Epithelial cell of proximal tubule (primary cell): ENCODE results near the gene UBAP2. TPM values are rescaled to one million over a fixed set of nuclear protein-coding genes. Genes with fewer than 3 reads are reported as not detected.
"Not testable (repeated sequence)": the region's sequence is repeated elsewhere in the genome, so short reads cannot be mapped to it uniquely, and the experiment has no call there.

Experiments
- DNase-seq: peaks from one replicate; pipeline ENCODE4 v3.0.0-alpha.2; 2011; ENCODE audit warnings: low read depth
- H3K4me3 ChIP-seq: 2 replicates; pipeline ENCODE4 v1.5.1; 2011; ENCODE audit warnings: low read depth, mild to moderate bottlenecking, low read length
- total RNA-seq: library from RNA; depleted of rRNA; stranded (reverse); fragments of >200 nt; gene quantifications from 2 replicates; pipeline ENCODE4 v1.2.3, GENCODE V29; 2015
- TF ChIP-seq, protein P1 (sequence below): conservative IDR thresholded peaks from 2 replicates; pipeline ENCODE4 v1.5.1; 2012; ENCODE audit warnings: low read depth, mild to moderate bottlenecking, low read length

The UBAP2 gene
- total RNA-seq, 1 donor from 2014 or later, result 19.1 TPM

DNA sequence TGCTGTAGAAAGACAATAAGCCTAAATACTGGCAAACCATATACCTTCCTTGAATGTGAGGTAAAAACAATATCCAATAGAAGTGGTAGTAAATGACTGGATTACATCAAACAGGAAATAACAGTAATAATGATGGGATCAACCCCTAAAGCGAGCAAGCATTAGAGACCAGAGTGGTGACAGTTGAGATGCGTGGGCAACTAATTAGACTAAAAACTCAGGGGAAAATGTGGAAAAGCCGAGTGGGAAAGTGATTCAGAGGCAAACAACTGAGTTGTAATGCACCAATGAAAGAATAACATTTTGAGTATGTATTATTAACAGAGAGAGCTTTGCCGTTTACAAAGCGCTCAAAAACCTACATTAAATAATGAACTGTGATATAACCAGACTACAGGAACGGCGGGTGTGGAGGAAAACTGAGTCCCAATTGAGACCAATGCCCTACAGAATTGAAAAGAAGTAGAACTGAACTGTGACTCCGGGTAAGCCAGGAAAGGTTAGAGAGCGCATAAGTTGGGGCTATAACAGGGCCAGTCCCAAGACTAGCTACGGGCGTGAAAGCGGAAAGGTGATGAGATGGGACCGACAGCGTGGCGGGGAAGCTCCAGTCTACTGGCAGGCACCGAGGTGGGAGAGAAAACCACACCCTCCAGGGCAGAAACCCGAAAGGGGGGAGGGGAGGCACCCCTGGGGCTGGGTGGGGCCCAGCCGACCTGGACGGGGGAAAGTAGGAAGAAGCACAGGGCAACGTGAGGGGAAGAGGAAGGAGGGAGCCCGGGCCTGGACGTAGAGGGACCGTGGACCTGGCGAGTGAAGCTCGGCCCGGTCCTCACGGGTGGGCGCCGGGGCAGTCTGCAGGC lies 592 bp downstream of the UBAP2 start:
- H3K4me3 ChIP-seq, result peak overlapping the region; percentile 98
- TF ChIP-seq, protein P1, sequence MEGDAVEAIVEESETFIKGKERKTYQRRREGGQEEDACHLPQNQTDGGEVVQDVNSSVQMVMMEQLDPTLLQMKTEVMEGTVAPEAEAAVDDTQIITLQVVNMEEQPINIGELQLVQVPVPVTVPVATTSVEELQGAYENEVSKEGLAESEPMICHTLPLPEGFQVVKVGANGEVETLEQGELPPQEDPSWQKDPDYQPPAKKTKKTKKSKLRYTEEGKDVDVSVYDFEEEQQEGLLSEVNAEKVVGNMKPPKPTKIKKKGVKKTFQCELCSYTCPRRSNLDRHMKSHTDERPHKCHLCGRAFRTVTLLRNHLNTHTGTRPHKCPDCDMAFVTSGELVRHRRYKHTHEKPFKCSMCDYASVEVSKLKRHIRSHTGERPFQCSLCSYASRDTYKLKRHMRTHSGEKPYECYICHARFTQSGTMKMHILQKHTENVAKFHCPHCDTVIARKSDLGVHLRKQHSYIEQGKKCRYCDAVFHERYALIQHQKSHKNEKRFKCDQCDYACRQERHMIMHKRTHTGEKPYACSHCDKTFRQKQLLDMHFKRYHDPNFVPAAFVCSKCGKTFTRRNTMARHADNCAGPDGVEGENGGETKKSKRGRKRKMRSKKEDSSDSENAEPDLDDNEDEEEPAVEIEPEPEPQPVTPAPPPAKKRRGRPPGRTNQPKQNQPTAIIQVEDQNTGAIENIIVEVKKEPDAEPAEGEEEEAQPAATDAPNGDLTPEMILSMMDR, result no peak
- DNase-seq, result no peak

DNA sequence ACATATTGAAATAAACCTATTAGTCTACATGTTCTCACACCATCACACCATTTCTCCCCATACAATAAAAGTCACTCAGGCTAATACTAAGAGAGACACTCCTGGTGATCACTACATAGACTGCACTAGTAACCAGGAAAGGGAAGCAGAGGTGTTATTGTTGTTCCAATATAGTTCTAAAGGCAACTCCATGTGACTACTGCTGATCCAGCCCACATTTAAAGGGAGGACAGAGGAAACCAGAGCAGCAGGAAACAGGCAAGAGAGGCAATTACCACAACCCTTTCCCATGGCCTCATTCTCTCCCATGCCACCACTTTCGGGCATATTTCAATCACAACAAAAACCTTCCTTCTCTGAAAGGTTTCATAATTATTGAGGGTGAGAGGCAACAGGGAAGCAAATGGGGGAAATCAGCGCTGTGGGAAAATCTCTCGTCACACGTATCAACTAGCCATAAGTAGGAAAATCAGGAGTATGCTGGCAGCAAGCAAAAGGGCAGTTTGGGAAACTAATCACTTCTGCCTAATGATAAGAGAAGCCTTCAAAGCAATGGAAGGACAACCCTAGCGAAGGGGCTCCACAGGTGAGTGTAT lies 1.8 kb downstream of the UBAP2 start:
- peak overlapping the region; percentile 98 for H3K4me3 ChIP-seq
- no peak for DNase-seq
- TF ChIP-seq, protein P1, result no peak

GRCh38 chr9:34045903-34046302 lies 2.8 kb downstream of the UBAP2 start:
- H3K4me3 ChIP-seq, result no peak overlapping the region
- DNase-seq, result no peak
- TF ChIP-seq, protein P1, result no peak

GRCh38 chr9:34042074-34042473 lies 6.6 kb downstream of the UBAP2 start:
- not testable (repeated sequence) for DNase-seq, H3K4me3 ChIP-seq

- H3K4me3 ChIP-seq, DNase-seq: not testable (repeated sequence)
Measured at GRCh38 chr9:34038851-34039250, 9.8 kb downstream of the UBAP2 start.

DNA sequence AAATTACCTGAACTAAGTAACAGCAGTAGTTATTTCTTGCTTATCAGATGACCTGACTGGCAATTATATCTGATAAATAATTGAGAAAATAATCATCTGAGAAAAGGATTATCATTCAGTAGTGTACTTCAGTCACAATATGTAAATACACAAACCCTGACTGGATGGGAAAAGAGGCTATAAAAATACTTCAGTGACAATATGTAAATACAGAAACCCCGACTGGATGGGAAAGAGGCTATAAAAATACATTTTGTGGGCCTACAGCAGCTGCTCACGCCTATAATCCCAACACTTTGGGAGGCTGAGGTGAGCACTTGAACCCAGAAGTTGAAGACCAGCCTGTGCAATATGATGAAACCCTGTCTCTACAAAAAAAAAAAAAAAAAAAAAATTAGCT lies 11.1 kb downstream of the UBAP2 start:
- no peak overlapping the region for H3K4me3 ChIP-seq
- TF ChIP-seq, protein P1, result no peak

GRCh38 chr9:34036625-34037024 lies 12.1 kb downstream of the UBAP2 start:
- TF ChIP-seq, protein P1, result no peak
- H3K4me3 ChIP-seq, result no peak overlapping the region

More for the DNA sequence above, 11.1 kb downstream of the UBAP2 start:
- DNase-seq, result no peak

DNA sequence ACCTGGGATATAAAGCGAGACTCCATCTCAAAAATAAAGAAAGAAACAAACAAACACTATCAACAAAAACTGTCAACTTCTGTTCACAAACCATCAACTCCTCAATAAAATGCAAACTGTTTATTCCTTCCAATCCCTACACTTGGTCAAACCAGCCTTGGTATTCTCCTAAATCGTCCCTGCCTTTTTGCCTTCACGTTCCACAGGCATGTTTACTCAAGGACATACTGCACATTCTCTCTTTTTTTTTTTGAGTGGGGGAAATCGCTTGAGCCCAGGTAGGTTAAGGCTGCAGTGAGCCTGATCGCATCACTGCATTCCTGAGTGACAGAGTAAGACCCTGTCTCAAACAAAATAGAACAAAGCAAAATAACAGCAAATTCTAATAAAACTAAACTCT lies 13.0 kb downstream of the UBAP2 start:
- TF ChIP-seq, protein P1, result no peak
- no peak overlapping the region for H3K4me3 ChIP-seq
- DNase-seq, result no peak

More at GRCh38 chr9:34036625-34037024, 12.1 kb downstream of the UBAP2 start:
- DNase-seq, result no peak
